GM21528 (cell line): ENCODE results near the gene METTL4.
"Not testable (repeated sequence)": the region's sequence is repeated elsewhere in the genome, so short reads cannot be mapped to it uniquely, and the experiment has no call there.

ENCODE experiments used
- ATAC-seq: cut with Tn5 transposase; IDR thresholded peaks from one replicate; pipeline ENCODE4 v1.9.1; 2021; ENCODE audit warnings: mild to moderate bottlenecking, moderate library complexity; ENCODE audit not compliant: unreplicated experiment, low FRiP score

Gene METTL4

DNA sequence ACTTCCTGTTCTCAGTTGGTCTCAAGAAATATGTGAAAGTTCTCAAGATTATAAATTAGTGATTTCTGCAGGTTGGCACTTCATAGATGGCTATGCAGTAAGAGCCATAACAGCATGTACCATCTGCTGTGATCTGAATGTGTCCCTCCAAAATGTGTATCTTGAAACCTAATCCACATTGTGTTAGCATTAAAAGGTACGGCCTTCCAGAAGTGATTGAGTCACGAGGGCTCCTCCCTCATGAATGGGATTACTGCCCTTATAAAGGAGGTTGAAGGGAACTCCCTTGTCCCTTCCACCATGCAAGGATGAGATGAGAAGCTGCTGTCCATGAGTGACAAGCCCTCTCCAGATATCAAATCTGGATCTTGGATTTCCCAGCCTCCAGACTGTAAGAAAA lies 45.0 kb downstream of the METTL4 start:
- no peak for ATAC-seq

DNA sequence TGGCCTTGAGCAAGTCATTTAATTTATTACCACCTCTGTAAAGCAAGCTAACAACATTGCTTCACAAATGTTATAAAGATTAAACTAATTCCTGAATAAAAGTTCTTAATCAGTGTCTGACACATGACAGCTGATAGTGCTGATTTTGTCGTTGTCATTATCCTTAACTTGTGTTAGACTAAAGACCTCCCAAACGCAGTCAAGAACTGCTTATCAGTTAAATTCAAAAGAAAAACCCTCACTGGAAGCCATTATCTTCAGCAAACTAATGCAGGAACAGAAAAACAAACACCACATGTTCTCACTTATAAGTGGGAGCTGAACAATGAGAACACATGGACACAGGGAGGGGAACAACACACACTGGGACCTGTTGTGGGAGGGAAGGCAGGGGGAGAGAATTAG lies 46.5 kb downstream of the METTL4 start:
- not testable (repeated sequence) for ATAC-seq

DNA sequence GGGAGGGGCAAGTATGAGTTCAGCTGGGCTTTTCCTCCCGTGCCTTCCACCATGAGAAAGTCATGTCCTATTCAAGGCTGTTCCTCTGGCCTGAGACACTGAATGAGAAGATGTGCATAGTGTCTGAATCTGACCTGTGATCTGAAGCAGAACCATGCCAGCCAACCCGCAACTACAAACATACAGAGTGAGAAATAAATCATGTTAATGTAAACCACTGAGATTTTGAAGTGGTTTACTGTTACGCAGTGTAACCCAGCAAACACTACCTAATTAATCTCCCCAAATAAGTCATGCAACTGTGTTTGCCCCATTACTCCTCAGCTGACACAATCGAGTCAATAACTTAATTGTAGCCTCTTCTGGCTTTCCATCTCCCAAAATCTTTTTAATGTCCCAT lies 49.2 kb downstream of the METTL4 start:
- no peak for ATAC-seq

DNA sequence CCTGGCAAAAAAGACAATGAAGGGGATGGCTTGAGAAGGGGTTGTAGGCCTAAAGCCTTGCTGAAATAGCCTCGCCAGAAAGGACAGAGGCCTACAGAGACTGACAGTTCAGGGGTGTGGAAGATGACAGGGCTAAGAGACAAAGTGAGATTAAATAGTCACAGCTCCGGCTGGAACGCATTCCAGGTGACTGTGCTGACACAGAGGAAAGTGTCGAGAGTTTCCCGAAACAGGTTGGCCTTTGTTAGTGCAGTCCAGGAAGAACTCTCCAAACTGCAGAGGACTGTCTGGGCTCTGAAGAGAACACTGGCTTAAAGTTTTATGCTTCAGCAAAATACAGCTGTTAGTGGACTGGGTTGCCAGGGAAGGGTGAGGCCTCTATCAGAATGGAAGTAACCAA lies 52.8 kb downstream of the METTL4 start:
- ATAC-seq: no peak

DNA sequence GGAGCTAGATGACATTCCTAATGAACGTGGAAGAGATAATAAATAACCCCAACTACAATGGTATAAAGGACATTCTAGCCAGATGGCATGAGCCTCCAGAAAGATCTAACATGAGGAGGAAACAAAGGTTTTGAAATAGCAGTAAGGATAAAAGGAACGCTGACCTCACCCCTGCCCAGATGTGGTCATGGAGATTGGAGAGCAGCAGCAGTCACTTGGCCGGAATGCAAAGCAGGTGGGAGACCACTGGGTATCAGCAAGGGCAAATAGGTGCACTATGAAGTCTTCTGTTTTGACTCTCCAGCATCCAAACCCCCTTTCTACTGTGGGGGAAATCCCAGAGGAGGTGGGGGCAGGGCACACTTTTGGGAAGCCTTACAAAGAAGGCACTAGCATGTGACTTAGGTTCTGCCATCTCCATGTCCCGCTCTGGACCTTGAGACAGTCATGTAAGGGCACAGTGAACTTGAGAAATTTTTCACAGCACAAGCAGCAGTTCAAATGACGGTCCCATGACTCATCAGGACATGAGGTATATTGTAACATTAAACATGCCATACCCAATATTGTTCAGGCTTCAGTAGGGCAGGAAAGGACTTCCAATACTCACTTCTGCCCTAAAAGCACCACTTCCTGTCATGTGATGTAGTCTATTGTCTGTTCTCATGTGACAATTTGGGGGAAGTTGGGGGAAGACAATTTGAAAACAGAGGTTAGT lies 55.2 kb downstream of the METTL4 start:
- no peak for ATAC-seq

DNA sequence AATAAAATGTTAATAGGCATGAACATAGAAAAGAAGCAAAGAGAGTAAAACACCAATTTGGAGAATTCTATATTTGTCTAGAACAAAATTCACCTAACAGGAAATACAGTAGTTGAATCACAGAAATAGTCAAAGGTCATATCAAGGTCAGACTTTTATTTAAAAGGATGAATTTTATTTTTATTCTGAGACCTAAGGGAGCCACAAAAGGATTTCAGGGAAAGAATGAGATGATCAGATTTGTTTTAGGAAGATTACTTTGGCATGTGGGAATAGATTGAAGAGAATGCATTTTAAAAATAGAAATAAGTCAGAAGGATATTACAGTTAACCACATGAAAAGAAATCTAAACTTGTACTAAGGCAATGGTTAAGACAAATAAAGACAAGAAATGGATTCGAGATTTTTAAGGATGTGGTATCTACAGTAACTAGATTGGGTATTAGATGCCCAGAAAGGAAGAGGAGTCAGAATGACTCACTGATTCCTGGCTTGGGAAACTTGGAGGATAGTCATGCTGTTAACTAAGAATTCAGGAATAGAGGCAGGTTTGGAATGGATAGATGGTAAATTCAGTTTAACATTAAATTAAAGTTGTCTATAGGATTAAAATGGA lies 56.0 kb downstream of the METTL4 start:
- ATAC-seq: no peak

GRCh38 chr18:2513616-2514015 lies 57.7 kb downstream of the METTL4 start:
- no peak for ATAC-seq

GRCh38 chr18:2512059-2512458 lies 59.2 kb downstream of the METTL4 start:
- no peak for ATAC-seq

DNA sequence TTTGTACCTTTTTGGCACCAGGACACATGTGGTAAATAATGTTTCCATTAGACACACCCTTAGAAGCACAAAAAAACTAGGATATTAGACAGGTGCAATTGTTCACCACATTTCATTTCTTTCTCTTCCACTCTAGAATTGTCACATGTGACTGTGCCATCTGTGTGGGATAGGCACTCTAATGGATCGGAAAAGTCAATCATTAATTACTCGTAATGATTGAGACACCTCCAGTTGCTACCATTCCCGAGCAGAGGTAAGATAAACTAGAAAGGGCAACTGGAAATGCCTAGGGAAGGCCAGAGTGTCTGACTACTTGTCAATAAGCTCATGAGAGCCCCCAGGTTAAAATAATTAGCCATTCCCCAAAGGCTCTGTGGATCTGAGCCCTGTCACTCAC lies 59.9 kb downstream of the METTL4 start:
- ATAC-seq: no peak

- ATAC-seq: no peak
These were observed 60.9 kb downstream of the METTL4 start for GRCh38 chr18:2510416-2510815.

GRCh38 chr18:2508678-2509077 lies 62.6 kb downstream of the METTL4 start:
- no peak for ATAC-seq

DNA sequence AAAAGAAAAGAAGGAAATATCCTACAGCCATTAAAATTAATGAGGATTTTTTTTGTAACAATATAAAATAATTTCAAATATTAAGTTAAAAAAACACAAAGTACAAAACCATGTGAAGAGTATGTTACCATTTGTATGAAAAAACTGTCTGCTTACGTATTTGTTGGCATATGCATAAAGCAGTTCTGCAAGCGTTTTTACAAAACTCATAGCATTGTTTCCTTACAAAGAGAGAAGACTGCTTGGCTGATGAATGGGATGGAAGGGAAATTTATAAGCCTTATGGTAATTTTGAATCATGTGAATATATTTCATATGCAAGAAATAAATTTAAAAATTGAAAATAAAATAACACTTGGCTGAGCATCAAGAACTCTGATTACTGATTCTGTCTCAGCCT lies 63.1 kb downstream of the METTL4 start:
- ATAC-seq: no peak

DNA sequence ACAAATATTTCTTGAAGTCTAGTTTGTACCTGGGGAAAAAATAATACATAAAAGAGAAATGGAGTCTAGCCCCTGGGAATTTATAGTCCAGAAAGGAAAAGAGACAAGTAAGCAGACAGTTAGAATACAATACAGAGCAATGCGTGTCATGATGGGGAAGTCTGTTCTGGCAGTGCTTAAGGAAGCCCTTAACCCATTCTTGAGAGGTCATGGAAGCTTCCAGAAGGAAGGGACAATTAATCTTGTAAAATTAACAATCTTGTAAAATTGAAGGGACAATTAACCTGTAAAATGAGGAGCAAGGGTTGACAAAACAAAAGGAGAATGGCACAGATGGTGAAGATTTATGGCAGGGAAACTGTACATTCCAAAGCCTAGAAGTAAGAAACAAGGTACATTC lies 66.7 kb downstream of the METTL4 start:
- no peak for ATAC-seq

DNA sequence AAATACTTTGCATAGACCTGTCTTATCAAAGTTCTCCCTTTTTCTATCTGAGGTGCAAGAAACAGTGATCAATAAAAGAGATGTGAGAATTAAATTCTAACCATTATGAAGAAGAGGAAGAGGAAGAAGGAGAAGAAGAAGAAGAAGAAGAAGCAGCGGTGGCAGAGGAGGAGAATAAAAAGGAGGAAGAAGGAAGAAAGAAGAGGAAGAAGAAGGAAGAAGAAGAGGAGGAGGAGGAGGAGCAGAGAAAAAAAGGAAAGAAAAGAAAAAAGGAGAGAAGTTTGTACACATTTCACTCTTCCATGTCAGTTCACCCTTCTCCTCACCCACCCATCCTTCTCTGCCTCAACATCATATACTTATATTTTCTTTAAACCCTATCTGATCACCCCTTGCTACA lies 68.4 kb downstream of the METTL4 start:
- ATAC-seq: no peak

GRCh38 chr18:2502394-2502793 lies 68.9 kb downstream of the METTL4 start:
- ATAC-seq: no peak

- ATAC-seq: no peak
These were observed 73.5 kb downstream of the METTL4 start for GRCh38 chr18:2497797-2498196.

DNA sequence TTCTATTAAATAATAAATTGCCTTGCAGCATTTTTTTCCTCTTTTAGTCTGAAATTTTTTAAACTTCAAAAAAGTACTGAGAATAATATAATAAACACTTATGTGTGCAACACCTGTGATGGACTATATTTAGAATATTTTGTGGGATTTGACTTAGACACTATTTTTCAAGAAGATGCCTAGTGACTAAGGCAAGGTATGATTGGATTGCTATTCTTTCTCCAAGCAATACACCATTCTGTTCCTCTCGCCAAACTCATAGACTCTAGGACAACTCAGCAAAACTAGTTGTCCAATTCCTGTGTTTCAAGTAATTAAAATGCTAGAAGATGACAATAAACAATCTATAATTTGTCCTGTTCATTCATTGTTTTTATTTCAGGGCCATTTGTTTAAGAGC lies 75.9 kb downstream of the METTL4 start:
- no peak for ATAC-seq

GRCh38 chr18:2494921-2495320 lies 76.4 kb downstream of the METTL4 start:
- no peak for ATAC-seq
